Keratinocyte (primary cell): ENCODE data around the gene SIGLEC11. TPM values are rescaled to one million over a fixed set of nuclear protein-coding genes. Genes with fewer than 3 reads are reported as not detected.

ENCODE experiments used
- DNase-seq: peaks from one replicate; pipeline ENCODE4 v3.0.0-alpha.2; 2011; ENCODE audit warnings: low read depth, missing footprints, low spot score
- FAIRE-seq: peaks from 2 replicates; lab custom pipeline; 2011; peaks lifted over from hg19 to GRCh38; lab: Jason Lieb, UNC
- H2AFZ ChIP-seq: 2 replicates; pipeline ENCODE4 v1.6.0; 2012; ENCODE audit warnings: low read length, control low read depth, inconsistent platforms; ENCODE audit not compliant: control insufficient read depth
- H3K27ac ChIP-seq: 2 replicates; pipeline ENCODE4 v1.5.1; 2011; ENCODE audit warnings: low read length; ENCODE audit not compliant: control insufficient read depth, insufficient read depth
- H3K27me3 ChIP-seq: 3 replicates; pipeline ENCODE4 v1.6.0; 2011; ENCODE audit warnings: low read length; ENCODE audit not compliant: control insufficient read depth, insufficient read depth; ENCODE audit errors: extremely low read depth
- H3K36me3 ChIP-seq, 2 experiments: 2 replicates in 1 of 2; 3 replicates in 1 of 2; pipeline ENCODE4 v1.5.1; 2011; ENCODE audit warnings: low read length in 2 of 2, mild to moderate bottlenecking in 1 of 2; ENCODE audit not compliant: control insufficient read depth in 2 of 2, insufficient read depth in 2 of 2; ENCODE audit errors: extremely low read depth in 1 of 2
- H3K4me1 ChIP-seq: 3 replicates; pipeline ENCODE4 v1.5.1; 2011; ENCODE audit warnings: low read length; ENCODE audit not compliant: control insufficient read depth, insufficient read depth; ENCODE audit errors: extremely low read depth
- H3K4me2 ChIP-seq: 3 replicates; pipeline ENCODE4 v1.6.0; 2011; ENCODE audit warnings: low read depth, low read length; ENCODE audit not compliant: control insufficient read depth, insufficient read depth; ENCODE audit errors: extremely low read depth
- H3K4me3 ChIP-seq, 3 experiments: fragments of 200-600 bp in 1 of 3; sonication (generic) in 1 of 3; 2 replicates in 2 of 3; 3 replicates in 1 of 3; pipeline ENCODE4 v1.5.1; 2011 to 2016; ENCODE audit warnings: low read length in 3 of 3, mild to moderate bottlenecking in 3 of 3, control low read depth in 2 of 3, inconsistent platforms in 1 of 3, low read depth in 1 of 3, mixed read lengths in 1 of 3, mixed run types in 1 of 3, moderate library complexity in 1 of 3; ENCODE audit not compliant: control insufficient read depth in 2 of 3, insufficient read depth in 2 of 3; ENCODE audit errors: extremely low read depth in 1 of 3
- H3K79me2 ChIP-seq: 2 replicates; pipeline ENCODE4 v1.6.0; 2012; ENCODE audit warnings: low read length; ENCODE audit not compliant: control insufficient read depth, insufficient read depth
- H3K9ac ChIP-seq: 3 replicates; pipeline ENCODE4 v1.6.0; 2011; ENCODE audit warnings: low read length; ENCODE audit not compliant: control insufficient read depth, insufficient read depth; ENCODE audit errors: extremely low read depth
- H3K9me1 ChIP-seq: 3 replicates; pipeline ENCODE4 v1.6.0; 2011; ENCODE audit warnings: low read length; ENCODE audit not compliant: control insufficient read depth, insufficient read depth; ENCODE audit errors: extremely low read depth
- H3K9me3 ChIP-seq: 2 replicates; pipeline ENCODE4 v1.5.1; 2012; ENCODE audit warnings: low read depth, low read length; ENCODE audit not compliant: control insufficient read depth
- H4K20me1 ChIP-seq: 3 replicates; pipeline ENCODE4 v1.6.0; 2011; ENCODE audit warnings: low read length; ENCODE audit not compliant: control insufficient read depth, insufficient read depth; ENCODE audit errors: extremely low read depth
- CTCF ChIP-seq, 3 experiments: IDR thresholded peaks in 1 of 3; conservative IDR thresholded peaks in 1 of 3; optimal IDR thresholded peaks in 1 of 3; 2 replicates in 2 of 3; 3 replicates in 1 of 3; pipeline versions ENCODE3 to v1.5.1; 2011; ENCODE audit warnings: low read length in 3 of 3, mild to moderate bottlenecking in 3 of 3, moderate library complexity in 2 of 3, control low read depth in 1 of 3, inconsistent platforms in 1 of 3; ENCODE audit not compliant: insufficient read depth in 2 of 3; ENCODE audit errors: extremely low read depth in 1 of 3
- EZH2 ChIP-seq: IDR thresholded peaks from one replicate; pipeline ENCODE4 v1.6.1; 2012; ENCODE audit warnings: inconsistent platforms, mild to moderate bottlenecking, low read length, moderate library complexity
- dilution Hi-C: fragments of 300-500 bp; cut with MboI; formaldehyde crosslinking; loops from one replicate; pipeline ENCODE4 v1.7.0; 2020; ENCODE audit warnings: low sequenced_read_pairs; ENCODE audit not compliant: extremely low pct_ligation_motif_present
- polyA plus RNA-seq, 5 experiments: library from polyadenylated mRNA; depleted of rRNA in 3 of 5; stranded (reverse) in 3 of 5; stranded (forward) in 1 of 5; unstranded in 1 of 5; fragments of >200 nt; gene quantifications; 1 replicate in 1 of 5; 2 replicates in 3 of 5; 3 replicates in 1 of 5; pipeline versions ENCODE4 v1.2.1 to v1.2.3, GENCODE V29; 2011 to 2012; ENCODE audit warnings: missing spikeins in 2 of 5, low read depth in 1 of 5, low replicate concordance in 1 of 5

The SIGLEC11 gene
- polyA plus RNA-seq, 1 donor (not counting 4 experiments of a cell fraction or from before 2014, with no cell fraction given) = not detected

- Histone ChIP-seq H3K9me1 (peaks cover under 1% of the 10 kb centered on the region), H3K27ac (peak overlapping the region; percentile 13), H3K27me3 (no peaks in the 10 kb centered on the region), H3K79me2 (peaks cover 21% of the 10 kb centered on the region), H3K36me3 (peaks cover 5 to 9% of the 10 kb centered on the region in 2 experiments), H3K9me3 (no peaks in the 10 kb centered on the region), H2AFZ (no peak overlapping the region), H4K20me1 (no peaks in the 10 kb centered on the region), H3K9ac (no peak overlapping the region), H3K4me2 (no peak overlapping the region), H3K4me1 (peaks cover 21% of the 10 kb centered on the region), H3K4me3 (no peak overlapping the region)
- dilution Hi-C loops = no loop called here
- TF ChIP-seq CTCF (optimal IDR thresholded peaks at IDR 0.05 in 1 of 3, IDR thresholded peaks at IDR 0.05 in 1 of 3, conservative IDR thresholded peaks at IDR 0.05 in 1 of 3; ENCODE audit: extremely low read depth in 1 of 3, insufficient read depth in 2 of 3, low read length in 3 of 3) (no peak), EZH2 (no peak)
- FAIRE-seq (no peak), DNase-seq (peak; percentile 79)
Measured at GRCh38 chr19:49932041-49932451, 28.9 kb downstream of the SIGLEC11 start.

GRCh38 chr19:49931293-49932040, 29.5 kb downstream of the SIGLEC11 start:
- Histone ChIP-seq H2AFZ (no peak overlapping the region), H3K4me1 (peaks cover 22% of the 10 kb centered on the region), H3K36me3 (peaks cover 5 to 14% of the 10 kb centered on the region in 2 experiments), H3K9ac (no peak overlapping the region), H3K27me3 (no peaks in the 10 kb centered on the region), H3K4me3 (no peak overlapping the region), H4K20me1 (no peaks in the 10 kb centered on the region), H3K9me3 (no peaks in the 10 kb centered on the region), H3K4me2 (no peak overlapping the region), H3K79me2 (peaks cover 27% of the 10 kb centered on the region), H3K9me1 (peaks cover 2% of the 10 kb centered on the region), H3K27ac (peak overlapping the region; percentile 13)
- TF ChIP-seq CTCF (optimal IDR thresholded peaks at IDR 0.05 in 1 of 3, IDR thresholded peaks at IDR 0.05 in 1 of 3, conservative IDR thresholded peaks at IDR 0.05 in 1 of 3; ENCODE audit: extremely low read depth in 1 of 3, insufficient read depth in 2 of 3, low read length in 3 of 3) = no peak
- TF ChIP-seq EZH2 = no peak
- no peak for DNase-seq
- dilution Hi-C loops = no loop called here
- no peak for FAIRE-seq
